Measurements from ENCODE around the gene MYO5C.

The MYO5C gene

DNA sequence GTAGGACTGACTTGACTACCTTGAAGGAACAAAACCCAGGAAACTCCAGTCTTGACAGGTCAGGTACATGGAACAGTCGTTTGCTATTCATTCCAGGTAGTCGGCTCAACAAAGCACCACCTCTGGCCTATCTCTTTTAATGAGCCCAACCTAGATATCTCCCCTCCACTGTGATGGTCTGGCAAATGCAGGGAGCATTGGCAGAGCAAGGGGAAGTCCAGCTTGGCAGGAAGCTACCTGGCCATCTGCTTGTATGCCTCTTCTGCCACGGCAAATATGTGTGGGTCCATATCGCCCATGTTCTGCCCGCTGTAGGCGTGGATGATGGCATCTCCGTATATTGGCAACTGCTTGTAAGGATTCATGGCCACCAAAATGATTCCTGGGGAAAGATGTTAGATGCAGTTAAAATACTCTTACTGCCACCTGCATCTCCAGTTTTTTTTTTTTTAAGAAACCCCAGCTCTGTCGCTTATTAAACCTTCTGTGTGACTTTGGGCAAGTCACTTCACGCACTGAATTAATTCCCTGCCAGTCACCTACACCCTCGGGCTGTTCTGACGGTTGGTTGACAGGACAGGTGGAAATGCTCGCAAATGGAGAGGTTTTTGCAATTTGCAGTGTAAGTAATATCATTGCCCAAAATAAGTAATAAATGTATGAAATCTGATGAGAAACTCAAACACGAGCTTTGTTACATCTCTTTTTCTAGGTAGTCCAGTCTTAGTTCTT lies 16.8 kb downstream of the MYO5C start:
- no peak for DNase-seq

DNA sequence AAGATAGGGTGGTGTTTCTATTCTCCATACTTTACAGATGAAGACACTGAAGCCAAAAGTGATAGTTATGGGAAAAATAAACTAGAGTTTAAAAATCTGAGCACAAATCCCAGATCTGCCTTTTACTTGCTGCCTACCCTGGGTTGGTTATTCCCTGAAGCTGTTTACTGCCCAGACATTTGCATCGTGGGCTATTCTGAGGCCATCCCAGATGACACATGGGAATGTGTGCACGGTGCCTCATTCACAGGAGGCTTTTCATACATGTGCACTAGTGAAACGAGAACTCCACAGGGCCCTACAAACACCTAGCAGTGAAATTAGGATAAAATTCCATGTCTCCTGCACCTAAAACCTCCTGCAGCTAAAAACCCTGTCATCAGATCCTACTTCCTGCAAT lies 17.5 kb downstream of the MYO5C start:
- no peak for DNase-seq

DNA sequence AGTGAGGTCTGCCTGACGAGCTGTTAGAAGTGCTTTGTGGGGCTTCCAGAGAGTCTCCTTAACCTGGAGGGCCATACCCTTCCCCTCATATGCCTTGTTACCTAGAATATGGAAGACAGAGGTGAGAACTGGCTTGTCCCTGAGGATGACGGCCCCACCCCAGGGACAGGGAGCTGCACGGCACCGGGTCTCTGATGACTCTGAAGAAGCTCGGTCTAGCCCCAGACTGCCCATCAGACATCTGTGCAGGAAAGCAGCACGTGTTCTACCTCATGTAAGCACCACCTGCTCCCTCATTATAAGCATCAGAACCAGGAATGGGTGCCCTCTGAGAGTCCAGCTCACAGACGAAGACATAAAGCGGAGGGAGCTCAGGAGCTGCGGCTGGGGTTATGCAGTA lies 18.0 kb downstream of the MYO5C start:
- no peak for DNase-seq

DNA sequence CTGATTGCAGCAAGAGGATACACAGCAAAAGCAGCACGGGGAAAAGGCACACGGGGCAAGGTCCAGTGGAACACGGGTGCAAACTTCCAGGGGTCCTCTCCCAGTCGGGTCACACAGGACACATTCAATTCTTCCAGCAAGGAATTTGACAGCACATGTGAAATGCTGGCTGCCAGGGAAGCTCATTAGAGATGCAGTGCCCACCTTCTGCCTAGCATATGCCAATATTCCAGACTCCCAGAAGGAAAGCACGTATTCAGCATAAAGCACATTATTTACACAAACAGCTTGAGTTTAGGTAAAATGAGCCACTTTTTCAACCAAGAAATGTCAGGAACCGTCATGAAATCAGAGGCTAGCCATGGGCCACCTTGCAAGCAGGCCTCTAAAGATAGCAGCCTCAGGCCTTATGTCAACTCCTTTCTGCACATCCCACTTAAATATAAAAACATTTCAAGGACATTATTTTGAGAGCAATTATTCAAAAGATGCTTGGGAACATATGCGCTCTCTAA lies 19.3 kb downstream of the MYO5C start:
- DNase-seq = no peak

DNA sequence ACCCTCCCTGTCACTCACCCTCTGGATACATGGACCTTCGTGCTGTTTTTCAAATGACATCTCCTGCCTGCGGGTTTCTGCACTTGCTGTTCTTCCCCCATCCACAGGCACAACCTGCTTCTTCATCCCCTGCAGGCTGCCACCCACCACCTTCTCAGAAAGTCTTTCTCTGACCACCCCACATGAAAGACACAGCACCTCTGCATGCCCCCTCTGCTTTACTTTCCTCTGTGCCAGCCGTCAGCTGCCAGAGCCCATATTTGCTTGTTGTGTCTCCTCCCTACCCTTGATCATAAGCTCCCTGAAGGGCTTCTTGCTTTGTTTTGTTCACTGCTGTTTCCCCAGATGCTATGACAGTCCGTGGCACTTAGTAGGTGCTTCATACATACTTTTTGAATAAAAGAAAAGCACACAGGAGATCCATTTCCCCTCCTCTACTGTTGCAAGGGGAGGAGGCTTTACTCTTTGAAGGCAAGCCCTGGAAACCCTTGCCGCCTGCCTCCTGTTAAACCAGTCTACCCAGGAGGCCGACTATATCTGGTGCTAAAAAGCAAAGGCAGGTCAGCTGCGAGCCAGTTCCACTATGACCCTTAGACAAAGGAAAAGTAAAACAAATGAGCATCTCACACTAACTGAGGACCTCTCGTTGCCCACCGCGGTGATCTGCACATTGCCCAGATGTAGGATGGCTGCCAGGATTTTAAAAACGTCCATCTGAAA lies 31.9 kb downstream of the MYO5C start:
- no peak for DNase-seq

DNA sequence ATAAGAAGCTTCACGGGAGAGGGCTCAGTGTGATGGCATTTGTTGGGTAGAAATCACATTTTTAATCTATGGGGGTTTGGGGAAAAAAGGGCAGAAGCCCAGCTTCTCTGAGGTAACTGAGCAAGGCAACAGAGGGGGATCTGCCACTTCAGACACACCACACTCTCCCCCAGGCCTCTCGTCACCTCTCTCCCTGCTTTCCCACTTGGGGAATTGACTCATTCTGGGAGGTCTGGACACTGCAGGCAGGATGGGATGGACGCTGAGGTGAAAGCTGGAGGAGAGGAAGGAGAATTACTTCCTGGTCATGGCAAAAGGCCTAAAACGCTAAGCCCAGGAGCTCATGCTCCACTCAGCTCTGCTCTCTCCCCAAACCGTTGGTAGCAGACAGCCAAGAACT lies 33.2 kb downstream of the MYO5C start:
- DNase-seq = no peak

DNA sequence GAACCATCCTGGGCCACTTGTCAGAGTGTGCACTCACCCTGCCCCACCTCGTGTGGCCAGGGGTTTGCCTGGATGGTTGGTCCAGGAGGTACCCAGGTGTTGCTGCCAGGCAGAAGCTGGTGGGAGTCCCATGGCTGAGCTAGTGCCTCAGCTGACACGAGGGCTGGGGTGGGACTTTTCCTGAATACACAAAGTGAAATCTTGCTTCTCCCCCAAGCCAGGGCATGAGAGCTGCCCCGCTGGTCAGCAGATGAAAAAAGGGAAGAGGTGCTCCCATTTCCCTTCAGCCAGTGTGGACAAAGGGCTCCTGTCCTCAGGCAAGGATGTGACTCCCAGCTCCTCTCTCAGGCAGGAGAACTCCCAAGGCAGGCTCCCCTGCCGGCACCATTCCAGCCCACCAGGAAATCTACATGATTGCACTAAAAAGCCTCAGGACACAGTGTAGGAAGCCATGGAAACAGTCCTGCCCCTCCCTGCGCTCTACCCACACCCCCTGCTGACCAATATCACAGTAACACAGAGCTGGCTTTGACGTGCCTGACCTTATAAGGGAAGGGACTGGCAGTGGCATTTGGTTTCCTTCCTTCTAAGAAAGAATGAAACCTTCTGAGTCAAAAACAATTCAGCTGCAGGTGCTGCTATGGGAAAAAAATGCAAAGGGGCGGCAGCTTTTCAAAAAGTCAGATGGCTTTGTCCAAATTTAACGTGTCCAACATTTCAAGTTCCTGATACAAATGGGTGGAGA lies 33.9 kb downstream of the MYO5C start:
- peak in 1 of 2 donors; percentile 21 for DNase-seq

DNA sequence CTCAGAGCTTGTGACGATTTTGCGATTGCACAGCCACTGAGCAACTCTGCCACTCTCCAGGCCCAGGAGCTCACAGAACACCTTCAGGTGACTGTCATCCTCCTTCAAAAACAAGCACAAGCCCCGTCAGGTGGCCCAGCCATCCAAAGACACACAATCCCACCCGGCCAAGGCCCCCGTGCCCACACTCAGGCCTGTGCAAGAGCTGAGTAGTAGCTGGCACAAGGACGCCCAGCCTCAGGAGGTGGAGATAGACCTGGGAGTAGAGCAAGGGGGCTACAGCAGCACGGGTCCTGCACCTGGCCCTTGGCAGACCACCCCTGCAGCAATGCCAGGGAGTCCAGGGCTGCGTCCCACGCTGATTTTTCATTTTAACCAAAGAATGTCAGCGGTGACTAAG lies 34.6 kb downstream of the MYO5C start:
- DNase-seq = no peak

DNA sequence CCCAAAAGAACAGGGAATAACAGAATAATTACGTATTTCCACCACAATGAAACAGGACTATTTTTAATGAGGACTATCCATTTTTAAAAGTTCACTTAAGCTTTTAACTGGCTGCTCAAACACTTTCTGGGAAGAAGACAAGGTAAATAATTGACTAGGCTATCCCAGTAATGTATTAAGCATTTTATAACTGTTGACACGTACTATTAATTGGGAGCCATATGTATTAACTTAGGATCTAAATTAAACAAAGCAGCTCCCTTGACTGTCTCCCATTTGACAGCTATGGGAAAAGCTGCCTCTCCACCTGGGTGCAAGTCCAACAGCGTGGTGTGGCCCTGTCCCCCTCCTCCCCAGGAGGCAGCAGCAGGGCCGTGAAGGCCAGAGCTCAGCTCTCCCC lies 36.1 kb downstream of the MYO5C start:
- no peak for DNase-seq

DNA sequence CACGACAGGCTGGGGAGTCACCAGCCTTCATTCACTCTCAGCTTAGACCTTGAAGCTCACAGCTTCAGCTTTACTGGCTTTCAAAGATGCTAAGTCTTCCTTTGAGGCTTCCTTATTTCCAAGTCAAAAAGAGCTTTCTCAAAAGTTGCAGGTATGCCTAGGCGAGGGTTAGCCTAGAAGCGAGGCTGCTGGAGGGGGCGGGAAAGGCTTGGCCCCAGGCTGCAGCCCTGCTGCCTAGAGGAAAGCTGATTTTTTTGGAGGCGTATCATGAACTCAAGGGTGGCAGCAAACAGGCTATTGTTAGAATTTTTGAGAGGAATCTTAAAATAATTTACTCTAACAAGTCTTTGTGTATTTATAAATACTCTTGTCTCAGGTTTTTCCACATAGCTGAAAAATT lies 37.1 kb downstream of the MYO5C start:
- no peak for DNase-seq

DNA sequence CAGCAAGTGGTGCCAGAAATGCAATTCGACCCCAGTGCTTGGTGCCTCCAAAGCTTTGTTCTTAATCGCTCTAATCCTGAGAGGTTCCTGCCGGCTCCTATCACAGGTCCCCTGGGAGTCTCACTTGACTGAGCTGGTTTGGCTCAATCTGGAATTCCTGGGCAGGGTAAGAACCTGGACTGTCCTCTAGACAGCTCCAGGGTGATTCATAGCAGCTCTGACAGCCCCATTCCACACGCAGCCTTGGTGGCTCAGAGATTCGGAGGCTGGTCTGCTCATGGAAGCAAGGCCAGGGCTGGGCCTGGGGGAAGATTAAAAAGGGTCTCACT lies 37.9 kb downstream of the MYO5C start:
- DNase-seq = no peak

DNA sequence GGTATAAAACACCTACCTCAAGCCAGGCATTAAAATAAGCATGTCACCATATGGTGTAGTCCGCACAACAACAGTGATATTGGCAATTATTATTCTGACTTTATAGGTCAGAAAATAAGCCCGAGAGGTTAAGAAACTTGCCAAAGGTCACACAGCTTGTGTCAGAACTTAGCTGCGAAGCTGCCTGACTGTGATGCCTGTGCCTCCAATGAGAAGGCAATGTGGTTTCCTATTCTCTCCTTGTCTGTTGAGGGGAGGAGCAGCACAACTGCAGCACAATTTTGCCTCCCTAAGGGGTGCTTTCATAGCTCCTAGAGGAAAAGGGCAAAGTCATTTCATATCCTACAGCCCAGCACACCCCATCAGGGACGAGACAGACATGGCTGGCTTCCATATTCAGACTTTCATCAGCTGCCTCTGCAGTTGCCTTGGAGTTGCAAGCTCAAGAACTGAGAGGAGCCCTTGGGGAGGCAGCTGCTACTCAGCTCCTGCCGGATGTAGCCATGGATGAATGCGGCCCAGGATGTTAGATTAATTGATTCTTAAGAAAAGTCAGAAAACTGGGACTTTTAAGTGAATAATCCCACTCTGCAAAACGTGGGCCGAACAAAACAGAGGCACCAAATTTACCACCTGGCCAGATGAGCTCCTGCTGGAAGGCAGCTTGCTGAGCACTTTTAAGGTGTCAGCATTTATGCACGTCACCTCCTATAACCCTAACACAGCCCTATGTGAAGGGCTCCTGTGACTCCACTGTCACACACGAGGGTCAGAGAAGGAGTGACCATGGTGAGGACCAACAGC lies 38.5 kb downstream of the MYO5C start:
- DNase-seq = no peak

DNA sequence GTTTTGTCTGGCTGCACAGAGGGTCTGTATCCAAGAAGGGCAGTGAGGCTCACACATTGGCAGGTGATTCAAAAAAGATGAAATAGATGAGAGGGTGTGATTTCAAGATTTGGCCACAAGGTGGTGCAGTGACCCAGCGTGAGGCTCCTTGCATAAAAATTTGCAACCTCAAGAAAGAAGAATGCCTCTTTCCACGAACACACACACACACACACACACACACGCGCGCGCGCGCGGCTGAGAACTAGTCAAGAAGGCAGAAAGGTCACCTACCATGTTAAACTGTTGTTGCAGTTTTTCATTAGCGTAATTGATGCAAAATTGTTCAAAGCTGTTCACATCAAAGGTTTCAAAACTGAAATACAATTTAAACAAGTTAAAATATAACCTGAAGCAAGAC lies 39.2 kb downstream of the MYO5C start:
- peak; percentile 69 to 77 for DNase-seq

DNA sequence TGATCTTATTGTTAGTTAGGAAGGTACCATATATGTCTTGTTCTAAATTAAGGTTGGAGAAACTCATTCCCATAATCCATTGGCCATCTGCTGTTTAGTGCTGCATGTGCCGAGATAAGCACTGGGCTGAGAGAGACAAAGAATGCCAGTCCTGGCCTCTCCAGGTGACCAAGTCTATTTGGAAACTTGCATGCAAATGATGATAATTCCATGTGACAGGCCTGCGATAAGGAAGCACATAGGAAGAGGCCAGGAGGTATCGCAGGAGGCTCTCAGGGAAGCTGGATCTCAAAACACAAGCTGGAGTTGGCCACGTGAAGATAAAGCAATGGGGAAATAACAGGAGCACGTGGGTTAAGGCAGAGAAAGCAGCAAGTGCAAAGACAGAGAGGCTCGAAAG lies 39.7 kb downstream of the MYO5C start:
- no peak for DNase-seq

DNA sequence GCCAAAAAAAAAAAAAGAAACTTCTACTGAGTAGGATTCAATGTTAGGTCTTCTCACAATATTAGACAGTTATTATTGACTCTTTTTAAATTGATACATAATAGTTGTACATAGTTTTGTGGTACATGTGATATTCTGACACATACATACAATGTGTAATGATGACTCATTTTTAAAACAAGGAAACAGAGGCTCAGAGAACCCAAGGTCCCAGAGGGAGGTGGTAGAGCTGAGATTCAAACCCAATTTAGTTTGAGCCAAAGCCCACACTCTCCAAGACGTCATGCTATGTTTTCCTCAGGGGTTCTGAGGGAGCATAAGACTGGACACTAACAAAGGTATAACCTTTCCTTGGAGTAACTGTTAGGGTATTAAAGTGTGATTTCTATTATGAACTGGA lies 40.6 kb downstream of the MYO5C start:
- no peak for DNase-seq

DNA sequence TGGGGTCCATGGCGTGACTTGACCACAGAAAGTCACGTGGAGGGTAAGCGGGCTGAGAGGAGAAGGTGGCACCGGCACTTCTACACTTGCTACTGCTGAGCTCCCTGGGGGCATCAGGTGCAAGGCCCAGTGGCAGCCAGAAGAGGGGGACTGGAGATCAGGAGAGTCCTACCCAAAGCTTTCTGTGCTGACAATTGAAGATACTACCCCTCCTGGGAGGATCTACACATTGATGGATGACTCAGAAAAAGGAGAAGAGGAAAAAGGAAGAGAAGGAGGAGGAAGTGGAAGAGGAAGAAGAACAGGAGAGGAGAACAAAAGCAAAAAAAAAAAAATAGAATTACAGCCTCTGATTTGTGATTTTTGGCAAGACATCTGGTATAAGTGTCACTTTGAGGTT lies 41.2 kb downstream of the MYO5C start:
- DNase-seq = no peak

DNA sequence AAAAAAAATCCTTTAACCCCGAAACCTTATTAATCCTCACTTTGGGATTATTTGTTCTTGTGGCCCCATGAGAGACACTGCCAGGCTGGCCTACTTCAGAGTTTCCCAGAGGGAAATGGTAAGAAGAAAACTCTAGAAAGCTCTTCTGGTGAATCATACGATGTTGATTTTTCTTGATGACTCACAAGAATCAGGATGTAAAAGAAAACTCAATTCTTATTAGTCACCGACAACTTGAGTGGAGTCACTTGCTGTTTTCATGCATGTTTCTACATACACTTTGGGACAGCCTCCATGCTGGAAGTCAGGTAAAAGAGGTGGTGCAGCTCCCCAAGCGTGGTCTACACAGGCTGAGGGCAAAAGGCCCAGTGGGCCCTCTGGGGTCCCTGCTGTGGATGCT lies 42.8 kb downstream of the MYO5C start:
- no peak for DNase-seq

DNA sequence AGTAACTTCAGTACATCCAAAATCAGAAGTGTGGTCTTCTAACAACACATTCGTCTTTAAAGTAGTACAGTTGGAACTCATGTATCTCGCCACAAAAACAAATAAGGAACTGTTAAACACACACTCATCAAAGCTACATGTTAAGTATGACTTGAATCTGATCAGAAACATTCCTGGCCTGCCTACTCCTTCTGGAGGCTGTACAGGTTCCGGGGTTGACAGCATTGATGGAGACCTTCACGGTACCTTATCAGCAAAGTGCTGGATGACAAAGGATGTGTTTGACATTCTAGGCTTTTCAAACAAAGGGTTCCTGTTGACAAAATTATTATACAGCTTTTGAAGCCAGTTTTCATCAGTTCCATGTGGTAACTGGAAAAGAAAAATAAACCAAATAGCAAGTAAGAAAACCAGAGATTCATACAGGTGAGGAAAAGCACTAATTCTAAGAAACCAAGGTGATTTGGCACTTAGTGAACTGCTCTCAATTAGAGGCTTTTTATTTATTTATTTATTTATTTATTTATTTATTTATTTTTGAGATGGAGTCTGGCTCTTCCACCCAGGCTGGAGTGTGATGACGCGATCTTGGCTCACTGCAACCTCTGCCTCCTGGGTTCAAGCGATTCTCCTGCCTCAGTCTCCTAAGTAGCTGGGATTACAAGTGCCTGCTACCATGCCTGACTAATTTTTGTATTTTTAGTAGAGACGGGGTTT lies 44.3 kb downstream of the MYO5C start:
- DNase-seq = no peak

DNA sequence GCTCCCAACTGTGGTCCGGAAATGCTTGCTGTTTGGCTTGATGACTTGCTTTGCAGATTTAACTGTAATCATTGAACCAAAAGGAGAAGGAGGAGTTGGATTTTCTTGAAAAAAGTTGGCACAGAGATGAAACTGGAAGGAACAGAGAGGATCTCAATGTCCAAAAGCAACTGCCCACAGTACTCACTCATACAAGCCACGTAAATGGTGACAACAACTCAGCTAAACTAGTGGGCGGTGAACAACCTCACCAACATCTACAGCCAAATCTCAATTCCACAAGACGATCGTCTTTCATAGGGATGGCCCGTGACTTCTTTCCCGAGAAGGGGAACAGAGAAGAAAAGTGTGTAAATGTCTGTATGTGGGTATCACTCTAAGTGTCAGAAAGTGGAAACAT lies 48.1 kb downstream of the MYO5C start:
- no peak for DNase-seq

DNA sequence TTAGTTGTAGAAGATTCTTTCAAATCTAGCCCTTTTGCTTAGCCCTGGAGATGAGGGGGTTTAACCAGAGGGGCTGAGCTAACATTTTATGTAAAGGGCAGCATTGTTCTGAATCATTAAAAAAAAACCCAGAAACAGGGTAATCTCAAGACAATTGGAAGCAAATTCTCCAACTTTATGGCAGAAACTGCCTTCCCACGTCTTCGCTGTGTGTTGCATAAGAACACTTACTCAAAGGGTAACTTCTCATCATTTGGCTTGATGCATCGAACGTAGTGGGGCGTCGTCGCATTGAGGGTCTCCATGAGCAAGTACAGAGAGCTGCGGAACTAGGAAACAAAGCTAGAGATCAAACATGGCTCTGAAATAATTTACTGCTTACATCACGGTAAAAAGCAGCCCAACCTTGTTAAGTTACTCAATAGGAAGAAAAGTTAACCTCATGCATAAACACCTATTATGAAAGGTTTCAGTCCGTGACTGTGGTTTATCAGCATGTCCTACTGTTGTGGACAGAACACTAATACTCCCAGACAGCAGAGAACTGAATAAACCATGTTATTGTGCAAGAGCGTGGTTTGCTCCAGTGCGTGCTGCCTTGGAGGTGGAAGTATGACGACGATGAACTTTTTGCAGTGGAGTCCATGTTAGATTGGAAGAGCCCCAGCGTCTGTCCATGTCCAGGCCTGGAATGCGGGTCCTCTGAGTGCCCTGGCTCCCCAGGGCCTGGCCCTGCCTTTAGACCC lies 48.7 kb downstream of the MYO5C start:
- no peak for DNase-seq

DNA sequence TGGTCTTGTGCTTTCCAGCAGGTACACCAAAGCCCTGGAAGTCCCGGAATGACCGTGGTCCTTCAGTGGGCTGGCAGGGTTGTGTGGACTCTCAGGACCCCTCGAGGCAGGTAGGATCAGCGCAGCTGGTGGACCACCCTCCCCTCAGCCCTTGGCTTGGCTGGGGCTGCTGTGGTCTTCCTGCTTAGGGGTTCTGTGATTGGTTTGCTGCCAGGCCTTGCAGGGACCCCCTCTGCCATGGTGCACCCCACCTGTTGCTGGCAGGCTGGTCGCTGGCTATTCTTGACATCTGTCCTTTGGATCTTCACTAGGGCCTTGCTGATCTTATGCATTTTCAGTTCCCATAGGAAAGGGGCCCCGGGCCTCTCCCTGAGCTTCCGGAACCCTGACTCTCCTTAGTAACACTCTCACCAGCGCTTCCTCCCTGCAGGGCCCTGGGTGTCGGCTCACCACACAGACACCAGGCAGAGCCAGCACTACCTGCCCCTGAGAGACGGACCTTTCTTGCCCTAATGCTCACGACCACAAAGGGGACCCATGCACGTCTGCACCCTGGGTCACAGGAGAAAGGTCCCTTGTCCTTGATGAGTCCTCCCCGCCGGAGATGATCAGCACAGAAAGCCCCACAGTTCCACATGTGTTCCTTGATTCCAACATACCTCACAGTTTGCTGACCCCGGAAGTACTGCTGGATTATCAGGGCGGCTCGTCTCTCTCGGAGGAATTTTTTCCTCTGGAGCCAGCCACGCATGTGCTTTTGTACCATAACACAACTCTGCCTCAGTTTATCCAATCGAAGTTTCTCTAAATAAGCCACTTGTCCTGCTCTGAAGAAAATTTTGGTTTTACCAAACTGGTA lies 51.7 kb downstream of the MYO5C start:
- DNase-seq = no peak

All from hippocampal formation (tissue), 2 donors.